GM12878 (cell line): ENCODE results near the gene ZNF341. TPM values are rescaled to one million over a fixed set of nuclear protein-coding genes. Genes with fewer than 3 reads are reported as not detected.
A peak's percentile ranks its signal among the peaks of the same experiment; 100 is the strongest.

Experiments used
- EED ChIP-seq: sonication (generic); IDR thresholded peaks from 2 replicates; pipeline ENCODE4 v1.6.1; 2016; ENCODE audit warnings: antibody characterized with exemption, low read depth
- EZH2 ChIP-seq: IDR thresholded peaks from 2 replicates; pipeline ENCODE4 v1.6.1; 2012; ENCODE audit warnings: low read depth, mild to moderate bottlenecking, control low read depth, inconsistent platforms, low read length, borderline replicate concordance; ENCODE audit not compliant: control insufficient read depth
- MYC ChIP-seq: IDR thresholded peaks from 2 replicates; pipeline ENCODE4 v1.6.1; 2011; ENCODE audit warnings: mild to moderate bottlenecking, low read length, moderate library complexity, inconsistent platforms; ENCODE audit not compliant: insufficient read depth, insufficient replicate concordance, insufficient read length, severe bottlenecking
- NR2F1 ChIP-seq: fragments of 450-650 bp; conservative IDR thresholded peaks from 2 replicates; pipeline ENCODE4 v1.6.1; 2017; ENCODE audit warnings: mild to moderate bottlenecking
- PAX5 ChIP-seq: IDR thresholded peaks from 2 replicates; pipeline ENCODE4 v1.6.1; 2011; ENCODE audit warnings: low read depth, low read length, borderline replicate concordance
- RFX5 ChIP-seq: IDR thresholded peaks from 2 replicates; pipeline ENCODE4 v1.6.1; 2011; ENCODE audit warnings: low read depth, low read length, improper control_type of control experiment
- RUNX3 ChIP-seq: IDR thresholded peaks from 2 replicates; pipeline ENCODE4 v1.6.1; 2012; ENCODE audit warnings: low read length, inconsistent platforms
- TCF12 ChIP-seq: IDR thresholded peaks from 2 replicates; pipeline ENCODE4 v1.6.1; 2011; ENCODE audit warnings: low read depth, mild to moderate bottlenecking, low read length
- YBX1 ChIP-seq: fragments of 450-650 bp; IDR thresholded peaks from 2 replicates; pipeline ENCODE4 v1.6.1; 2016; ENCODE audit warnings: antibody characterized with exemption
- ZNF384 ChIP-seq: IDR thresholded peaks from 2 replicates; pipeline ENCODE4 v1.6.1; 2012; ENCODE audit warnings: low read depth, mild to moderate bottlenecking, low read length, improper control_type of control experiment, borderline replicate concordance
- ZZZ3 ChIP-seq: IDR thresholded peaks from 2 replicates; pipeline ENCODE4 v1.6.1; 2011; ENCODE audit warnings: low read depth; ENCODE audit not compliant: control insufficient read depth, insufficient read length
- polyA plus RNA-seq, 11 experiments: library from polyadenylated mRNA; depleted of rRNA in 4 of 11; unstranded in 6 of 11; stranded (reverse) in 5 of 11; fragments of >200 nt; fragmentation: Nextera tagmentation in 4 of 11; fragmentation: Illumina TruSeq in 1 of 11; extraction: Ambion mirVana in 4 of 11; extraction: Trizol in 1 of 11; gene quantifications; 1 replicate in 1 of 11; 2 replicates in 10 of 11; pipeline versions ENCODE4 v1.2.1 to v1.2.3, GENCODE V29; 2011 to 2016; ENCODE audit warnings: inconsistent platforms in 2 of 11, missing spikeins in 2 of 11, low read depth in 1 of 11
- total RNA-seq, 4 experiments: library from RNA; depleted of rRNA in 3 of 4; stranded (reverse); fragments of >200 nt in 3 of 4; fragmentation: Illumina TruSeq in 1 of 4; extraction: Trizol in 1 of 4; gene quantifications; 2 replicates each; pipeline versions ENCODE4 v1.2.1 to v1.2.3, GENCODE V29; 2013 to 2021
- TF ChIP-seq, protein P1 (sequence below): IDR thresholded peaks from 2 replicates; pipeline ENCODE4 v1.6.1; 2011; ENCODE audit warnings: borderline replicate concordance, low read depth, mild to moderate bottlenecking, moderate library complexity, mixed read lengths, low read length; ENCODE audit not compliant: insufficient read depth; ENCODE audit errors: extremely low read length
- TF ChIP-seq, protein P2 (sequence below): fragments of 450-650 bp; IDR thresholded peaks from 2 replicates; pipeline ENCODE4 v1.6.1; 2017; ENCODE audit warnings: mild to moderate bottlenecking, low read depth, inconsistent platforms; ENCODE audit not compliant: poor library complexity, severe bottlenecking

ZNF341 gene
- total and polyA plus RNA-seq, 10 of the 15 experiments (the other 5 are each of a cell fraction or from before 2014, with no cell fraction given) = 0.18 to 5.0 (median 2.6) TPM

DNA sequence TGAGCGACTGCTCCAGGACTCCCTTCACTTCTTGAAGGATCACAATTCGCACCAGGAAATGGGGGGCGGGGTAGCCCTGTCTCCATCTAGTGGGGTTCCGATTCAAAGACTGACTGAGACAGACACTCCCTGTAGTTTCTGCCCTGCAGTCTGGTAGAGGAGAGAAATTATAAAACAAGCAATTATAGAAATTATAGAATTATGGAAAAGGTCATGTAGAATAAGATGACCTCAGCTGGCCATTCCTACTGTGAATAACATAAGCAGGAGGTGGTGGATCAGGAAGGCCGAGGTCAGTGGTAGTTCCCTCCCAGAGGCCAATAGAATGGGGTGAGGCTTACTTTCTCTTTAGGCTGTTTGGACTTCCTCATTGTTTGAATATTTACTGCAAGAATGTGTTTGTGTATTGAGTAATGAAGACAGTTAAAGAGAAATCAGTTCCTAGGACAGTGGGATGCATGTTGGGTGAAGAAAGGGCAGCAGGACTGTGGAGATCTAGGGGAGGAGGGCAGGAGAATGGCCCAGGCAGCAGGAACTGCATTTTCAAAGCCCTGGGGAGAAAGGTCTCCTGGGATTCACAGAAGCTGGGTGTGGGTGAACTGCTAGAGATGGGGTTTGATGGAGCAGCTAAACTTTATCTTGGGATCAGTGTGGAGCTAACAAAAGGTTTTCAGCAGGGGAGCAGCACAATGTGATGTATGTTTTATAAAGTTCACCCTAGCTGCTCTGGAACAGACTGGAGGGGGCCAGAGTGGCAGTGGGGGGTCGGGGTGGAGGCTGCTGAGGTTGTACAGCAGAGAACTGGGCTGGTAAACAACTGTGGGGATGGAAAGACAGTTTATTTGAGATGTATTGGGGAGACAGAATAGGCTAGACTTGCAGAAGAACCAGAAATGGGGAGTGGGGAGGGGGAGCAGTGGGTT, 2.1 kb downstream of the ZNF341 start (continued):
- TF ChIP-seq, protein P1, sequence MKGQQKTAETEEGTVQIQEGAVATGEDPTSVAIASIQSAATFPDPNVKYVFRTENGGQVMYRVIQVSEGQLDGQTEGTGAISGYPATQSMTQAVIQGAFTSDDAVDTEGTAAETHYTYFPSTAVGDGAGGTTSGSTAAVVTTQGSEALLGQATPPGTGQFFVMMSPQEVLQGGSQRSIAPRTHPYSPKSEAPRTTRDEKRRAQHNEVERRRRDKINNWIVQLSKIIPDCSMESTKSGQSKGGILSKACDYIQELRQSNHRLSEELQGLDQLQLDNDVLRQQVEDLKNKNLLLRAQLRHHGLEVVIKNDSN = no peak
- TF ChIP-seq RUNX3 (no peak), NR2F1 (0 out of 2 replicates have a peak, but pooled peaks have one; percentile 44), YBX1 (0 out of 2 replicates have a peak, but pooled peaks have one; percentile 49), EZH2 (no peak), TCF12 (no peak), ZNF384 (no peak), PAX5 (no peak), RFX5 (no peak), MYC (no peak), EED (peak; percentile 9; the same call in 1 of the 2 replicates), ZZZ3 (no peak)
- TF ChIP-seq, protein P2, sequence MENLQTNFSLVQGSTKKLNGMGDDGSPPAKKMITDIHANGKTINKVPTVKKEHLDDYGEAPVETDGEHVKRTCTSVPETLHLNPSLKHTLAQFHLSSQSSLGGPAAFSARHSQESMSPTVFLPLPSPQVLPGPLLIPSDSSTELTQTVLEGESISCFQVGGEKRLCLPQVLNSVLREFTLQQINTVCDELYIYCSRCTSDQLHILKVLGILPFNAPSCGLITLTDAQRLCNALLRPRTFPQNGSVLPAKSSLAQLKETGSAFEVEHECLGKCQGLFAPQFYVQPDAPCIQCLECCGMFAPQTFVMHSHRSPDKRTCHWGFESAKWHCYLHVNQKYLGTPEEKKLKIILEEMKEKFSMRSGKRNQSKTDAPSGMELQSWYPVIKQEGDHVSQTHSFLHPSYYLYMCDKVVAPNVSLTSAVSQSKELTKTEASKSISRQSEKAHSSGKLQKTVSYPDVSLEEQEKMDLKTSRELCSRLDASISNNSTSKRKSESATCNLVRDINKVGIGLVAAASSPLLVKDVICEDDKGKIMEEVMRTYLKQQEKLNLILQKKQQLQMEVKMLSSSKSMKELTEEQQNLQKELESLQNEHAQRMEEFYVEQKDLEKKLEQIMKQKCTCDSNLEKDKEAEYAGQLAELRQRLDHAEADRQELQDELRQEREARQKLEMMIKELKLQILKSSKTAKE = no peak
- TF ChIP-seq, all 136 proteins: peak for 13
